HTR-8/SVneo (cell line): ENCODE data around the gene FBXW4.
"Not testable (repeated sequence)": the region's sequence is repeated elsewhere in the genome, so short reads cannot be mapped to it uniquely, and the experiment has no call there.

ENCODE experiments used
- DNase-seq: peaks from one replicate; pipeline ENCODE4 v3.0.0; 2011; ENCODE audit warnings: low spot score, mixed read lengths; ENCODE audit not compliant: insufficient read length
- FAIRE-seq: peaks from 2 replicates; lab custom pipeline; 2011; peaks lifted over from hg19 to GRCh38; lab: Jason Lieb, UNC

FBXW4 gene

GRCh38 chr10:101663097-101663496 lies 31.9 kb downstream of the FBXW4 start:
- FAIRE-seq (no peak), DNase-seq (no peak)

GRCh38 chr10:101660256-101660655 lies 34.7 kb downstream of the FBXW4 start:
- DNase-seq (no peak), FAIRE-seq (no peak)

GRCh38 chr10:101658975-101659374 lies 36.0 kb downstream of the FBXW4 start:
- FAIRE-seq: no peak
- no peak for DNase-seq

- FAIRE-seq: no peak
- DNase-seq: no peak
These were observed 38.1 kb downstream of the FBXW4 start for GRCh38 chr10:101656890-101657289.

GRCh38 chr10:101655570-101655969 lies 39.4 kb downstream of the FBXW4 start:
- DNase-seq (no peak), FAIRE-seq (no peak)

GRCh38 chr10:101653536-101653935 lies 41.4 kb downstream of the FBXW4 start:
- FAIRE-seq: no peak

GRCh38 chr10:101651336-101651735 lies 43.6 kb downstream of the FBXW4 start:
- no peak for FAIRE-seq
- DNase-seq: no peak

More at GRCh38 chr10:101653536-101653935, 41.4 kb downstream of the FBXW4 start:
- no peak for DNase-seq

- no peak for DNase-seq
- no peak for FAIRE-seq
These were observed 44.1 kb downstream of the FBXW4 start for GRCh38 chr10:101650863-101651262.

GRCh38 chr10:101649525-101650085 lies 45.4 kb downstream of the FBXW4 start:
- DNase-seq: no peak
- no peak for FAIRE-seq

GRCh38 chr10:101647255-101647654 lies 47.7 kb downstream of the FBXW4 start:
- DNase-seq: no peak
- no peak for FAIRE-seq

GRCh38 chr10:101646364-101646763 lies 48.6 kb downstream of the FBXW4 start:
- no peak for FAIRE-seq

GRCh38 chr10:101645659-101646058 lies 49.3 kb downstream of the FBXW4 start:
- DNase-seq (no peak), FAIRE-seq (no peak)

More at GRCh38 chr10:101646364-101646763, 48.6 kb downstream of the FBXW4 start:
- DNase-seq: no peak

- no peak for DNase-seq
- FAIRE-seq: no peak
These were observed 51.0 kb downstream of the FBXW4 start for GRCh38 chr10:101644002-101644401.

- no peak for FAIRE-seq
- no peak for DNase-seq
These were observed 51.4 kb downstream of the FBXW4 start for GRCh38 chr10:101643546-101643945.

GRCh38 chr10:101639141-101639900 lies 55.6 kb downstream of the FBXW4 start:
- no peak for DNase-seq
- no peak for FAIRE-seq

- not testable (repeated sequence) for DNase-seq, FAIRE-seq
These were observed 61.5 kb downstream of the FBXW4 start for GRCh38 chr10:101633510-101633909.

- DNase-seq (no peak), FAIRE-seq (no peak)
These were observed 63.0 kb downstream of the FBXW4 start for GRCh38 chr10:101631821-101632475.

- FAIRE-seq: no peak
- no peak for DNase-seq
These were observed 64.4 kb downstream of the FBXW4 start for GRCh38 chr10:101630633-101630920.

- FAIRE-seq: no peak
- DNase-seq: no peak
These were observed 64.9 kb downstream of the FBXW4 start for GRCh38 chr10:101629837-101630632.

GRCh38 chr10:101625821-101626412 lies 69.1 kb downstream of the FBXW4 start:
- FAIRE-seq: no peak
- DNase-seq: no peak
